OCI-LY3 (cell line): Measurements from ENCODE around the gene SELENOM.

ENCODE experiments used
- H2AFZ ChIP-seq: fragments of 200-600, 300-600 bp; shearing (Covaris generic); 2 replicates; pipeline ENCODE4 v1.6.0; 2014; ENCODE audit warnings: antibody characterized with exemption, low read depth, low read length
- H3K27ac ChIP-seq: fragments of 200-600, 300-600 bp; sonication (generic); 2 replicates; pipeline ENCODE4 v1.5.1; 2014; ENCODE audit warnings: mild to moderate bottlenecking, low read length, moderate library complexity, mixed read lengths
- H3K27me3 ChIP-seq: fragments of 200-600, 300-600 bp; sonication (generic); 2 replicates; pipeline ENCODE4 v1.6.1; 2014; ENCODE audit warnings: low read depth, low read length, mixed read lengths
- H3K36me3 ChIP-seq: fragments of 200-600, 300-600 bp; sonication (generic); replicated peaks from 2 replicates; pipeline ENCODE3; 2014; ENCODE audit warnings: low read depth, low read length, mixed read lengths
- H3K4me1 ChIP-seq: fragments of 300-600, 200-600 bp; sonication (generic); 2 replicates; pipeline ENCODE4 v1.6.1; 2014; ENCODE audit warnings: low read length, mixed read lengths
- H3K4me2 ChIP-seq: fragments of 200-600, 300-600 bp; sonication (generic); 2 replicates; pipeline ENCODE4 v1.6.1; 2014; ENCODE audit warnings: low read length, mixed read lengths
- H3K4me3 ChIP-seq: fragments of 300-600, 200-600 bp; sonication (generic); 2 replicates; pipeline ENCODE4 v1.5.1; 2014; ENCODE audit warnings: antibody characterized with exemption, mild to moderate bottlenecking, low read length, moderate library complexity
- H3K79me2 ChIP-seq: fragments of 300-600, 200-600 bp; shearing (Covaris generic); 2 replicates; pipeline ENCODE4 v1.6.1; 2014; ENCODE audit warnings: mild to moderate bottlenecking, low read length, mixed read lengths
- H3K9ac ChIP-seq: fragments of 300-600, 200-600 bp; shearing (Covaris generic); 2 replicates; pipeline ENCODE4 v1.6.0; 2014; ENCODE audit warnings: mild to moderate bottlenecking, low read length, moderate library complexity
- H3K9me3 ChIP-seq: fragments of 200-600, 300-600 bp; shearing (Covaris generic); 2 replicates; pipeline ENCODE4 v1.6.1; 2014; ENCODE audit warnings: low read length, mixed read lengths; ENCODE audit not compliant: insufficient read depth
- H4K20me1 ChIP-seq: fragments of 200-600, 300-600 bp; sonication (generic); 2 replicates; pipeline ENCODE4 v1.6.1; 2016; ENCODE audit warnings: low read length, mixed read lengths; ENCODE audit not compliant: insufficient read depth
- CTCF ChIP-seq: fragments of 200-600, 300-600 bp; sonication (generic); IDR thresholded peaks from 2 replicates; pipeline ENCODE4 v1.5.1; 2014; ENCODE audit warnings: antibody characterized with exemption, low read length, low read depth
- EZH2phosphoT487 ChIP-seq: fragments of 200-600 bp; shearing (Covaris generic); IDR thresholded peaks from 2 replicates; pipeline ENCODE4 v1.6.1; 2018; ENCODE audit warnings: antibody characterized with exemption, mixed run types, low read depth

Gene SELENOM

GRCh38 chr22:31085493-31085824 lies 21.9 kb downstream of the SELENOM start:
- no peaks in the 10 kb centered on the region for H3K9me3 ChIP-seq
- peak overlapping the region; percentile 93 for H3K27ac ChIP-seq
- TF ChIP-seq CTCF (no peak), EZH2phosphoT487 (no peak)
- H3K36me3 ChIP-seq: no peaks in the 10 kb centered on the region
- H3K4me1 ChIP-seq: peaks cover 43% of the 10 kb centered on the region
- H3K27me3 ChIP-seq: no peaks in the 10 kb centered on the region
- peaks cover 20% of the 10 kb centered on the region for H3K79me2 ChIP-seq
- peak overlapping the region; percentile 99 for H3K9ac ChIP-seq
- peak overlapping the region; percentile 35 for H2AFZ ChIP-seq
- peak overlapping the region; percentile 95 for H3K4me3 ChIP-seq
- no peaks in the 10 kb centered on the region for H4K20me1 ChIP-seq
- H3K4me2 ChIP-seq: peak overlapping the region; percentile 93

- Histone ChIP-seq H3K4me2 (peak overlapping the region; percentile 93), H3K9me3 (no peaks in the 10 kb centered on the region), H4K20me1 (no peaks in the 10 kb centered on the region), H3K27ac (peak overlapping the region; percentile 93), H2AFZ (peak overlapping the region; percentile 87), H3K27me3 (no peaks in the 10 kb centered on the region), H3K4me1 (peaks cover 45% of the 10 kb centered on the region), H3K4me3 (peak overlapping the region; percentile 95), H3K36me3 (no peaks in the 10 kb centered on the region), H3K79me2 (peaks cover 20% of the 10 kb centered on the region), H3K9ac (peak overlapping the region; percentile 99)
- TF ChIP-seq CTCF (peak; percentile 94), EZH2phosphoT487 (no peak)
These were observed 22.4 kb downstream of the SELENOM start for GRCh38 chr22:31084811-31085492.

GRCh38 chr22:31083923-31084810 lies 23.2 kb downstream of the SELENOM start:
- TF ChIP-seq EZH2phosphoT487 (no peak), CTCF (no peak)
- Histone ChIP-seq H4K20me1 (no peaks in the 10 kb centered on the region), H3K9me3 (no peaks in the 10 kb centered on the region), H3K4me2 (peak overlapping the region; percentile 93), H2AFZ (peak overlapping the region; percentile 43), H3K4me3 (peak overlapping the region; percentile 95), H3K36me3 (no peaks in the 10 kb centered on the region), H3K9ac (peak overlapping the region; percentile 99), H3K27ac (peak overlapping the region; percentile 93), H3K27me3 (no peaks in the 10 kb centered on the region), H3K79me2 (peaks cover 20% of the 10 kb centered on the region), H3K4me1 (peaks cover 38% of the 10 kb centered on the region)

GRCh38 chr22:31083377-31083768 lies 24.0 kb downstream of the SELENOM start:
- Histone ChIP-seq H3K9ac (peak overlapping the region; percentile 99), H3K4me3 (peak overlapping the region; percentile 95)
- TF ChIP-seq CTCF (no peak), EZH2phosphoT487 (no peak)

More at GRCh38 chr22:31083377-31083768, 24.0 kb downstream of the SELENOM start:
- Histone ChIP-seq H3K79me2 (peaks cover 20% of the 10 kb centered on the region), H3K36me3 (no peaks in the 10 kb centered on the region), H3K4me1 (peaks cover 35% of the 10 kb centered on the region), H4K20me1 (no peaks in the 10 kb centered on the region), H3K4me2 (peak overlapping the region; percentile 93), H3K27ac (peak overlapping the region; percentile 93), H2AFZ (no peak overlapping the region), H3K27me3 (no peaks in the 10 kb centered on the region), H3K9me3 (no peaks in the 10 kb centered on the region)
